Measurements from ENCODE around the gene ADAM30.

ADAM30 gene

GRCh38 chr1:119869995-119870394, 26.3 kb downstream of the ADAM30 start:
- no CpG with 5 or more reads among the region's 1 CpG for WGBS (ENCODE audit: extremely low coverage, insufficient coverage, low lambda C conversion rate)
- Histone ChIP-seq H3K4ac (ENCODE audit: low read depth, low read length) (no peak overlapping the region), H3K4me2 (ENCODE audit: low read length) (no peak overlapping the region), H3K27me3 (ENCODE audit: insufficient read depth, low read length, poor library complexity) (no peaks in the 10 kb centered on the region), H2BK5ac (ENCODE audit: low read length) (no peak overlapping the region), H3K4me3 (ENCODE audit: low read length) (no peak overlapping the region), H3K36me3 (ENCODE audit: control insufficient read depth, insufficient read depth, low read length) (no peaks in the 10 kb centered on the region), H3K56ac (ENCODE audit: low read length) (no peak overlapping the region), H3K27ac (ENCODE audit: low read depth, low read length) (no peak overlapping the region), H2BK120ac (ENCODE audit: low read depth, low read length) (no peak overlapping the region), H3K18ac (ENCODE audit: low read length) (no peak overlapping the region), H3K79me2 (ENCODE audit: control insufficient read depth, insufficient read depth, low read length) (no peaks in the 10 kb centered on the region), H3K4me1 (ENCODE audit: control insufficient read depth, low read depth, low read length) (no peaks in the 10 kb centered on the region), H3K23ac (ENCODE audit: low read length) (no peak overlapping the region), H3K79me1 (ENCODE audit: low read length) (no peaks in the 10 kb centered on the region), H2BK15ac (replicated peaks; ENCODE audit: low read depth) (no peak overlapping the region), H2AK5ac (ENCODE audit: low read length) (no peak overlapping the region), H4K8ac (ENCODE audit: low read depth, low read length) (no peak overlapping the region), H4K5ac (ENCODE audit: low read length) (no peak overlapping the region), H3K9ac (ENCODE audit: low read length) (no peak overlapping the region)
- peak; percentile 34 for DNase-seq

- H3K27ac ChIP-seq (ENCODE audit: low read depth, low read length): no peak overlapping the region
- no peaks in the 10 kb centered on the region for H3K79me2 ChIP-seq (ENCODE audit: control insufficient read depth, insufficient read depth, low read length)
- no peaks in the 10 kb centered on the region for H3K4me1 ChIP-seq (ENCODE audit: control insufficient read depth, low read depth, low read length)
- H2BK120ac ChIP-seq (ENCODE audit: low read depth, low read length): no peak overlapping the region
- no peak overlapping the region for H2BK5ac ChIP-seq (ENCODE audit: low read length)
- H4K5ac ChIP-seq (ENCODE audit: low read length): no peak overlapping the region
- H3K56ac ChIP-seq (ENCODE audit: low read length): no peak overlapping the region
- no peaks in the 10 kb centered on the region for H3K79me1 ChIP-seq (ENCODE audit: low read length)
- H2AK5ac ChIP-seq (ENCODE audit: low read length): no peak overlapping the region
- WGBS (ENCODE audit: extremely low coverage, insufficient coverage, low lambda C conversion rate): no CpG with 5 or more reads among the region's 2 CpGs
- no peak for DNase-seq
- H4K8ac ChIP-seq (ENCODE audit: low read depth, low read length): no peak overlapping the region
- H3K23ac ChIP-seq (ENCODE audit: low read length): no peak overlapping the region
- H3K4ac ChIP-seq (ENCODE audit: low read depth, low read length): no peak overlapping the region
- H3K36me3 ChIP-seq (ENCODE audit: control insufficient read depth, insufficient read depth, low read length): no peaks in the 10 kb centered on the region
- no peaks in the 10 kb centered on the region for H3K27me3 ChIP-seq (ENCODE audit: insufficient read depth, low read length, poor library complexity)
- no peak overlapping the region for H3K4me3 ChIP-seq (ENCODE audit: low read length)
- no peak overlapping the region for H3K18ac ChIP-seq (ENCODE audit: low read length)
- H3K4me2 ChIP-seq (ENCODE audit: low read length): no peak overlapping the region
- H3K9ac ChIP-seq (ENCODE audit: low read length): no peak overlapping the region
- H2BK15ac ChIP-seq (replicated peaks; ENCODE audit: low read depth): no peak overlapping the region
Measured at GRCh38 chr1:119868176-119868575, 28.1 kb downstream of the ADAM30 start.

- Histone ChIP-seq H3K79me1 (ENCODE audit: low read length) (no peaks in the 10 kb centered on the region), H2BK120ac (ENCODE audit: low read depth, low read length) (no peak overlapping the region), H3K27ac (ENCODE audit: low read depth, low read length) (no peak overlapping the region), H3K79me2 (ENCODE audit: control insufficient read depth, insufficient read depth, low read length) (no peaks in the 10 kb centered on the region), H3K18ac (ENCODE audit: low read length) (no peak overlapping the region), H3K27me3 (ENCODE audit: insufficient read depth, low read length, poor library complexity) (no peaks in the 10 kb centered on the region), H3K4me2 (ENCODE audit: low read length) (no peak overlapping the region), H3K23ac (ENCODE audit: low read length) (no peak overlapping the region), H2BK15ac (replicated peaks; ENCODE audit: low read depth) (no peak overlapping the region), H3K36me3 (ENCODE audit: control insufficient read depth, insufficient read depth, low read length) (no peaks in the 10 kb centered on the region), H3K56ac (ENCODE audit: low read length) (no peak overlapping the region), H2BK5ac (ENCODE audit: low read length) (no peak overlapping the region), H3K4ac (ENCODE audit: low read depth, low read length) (no peak overlapping the region), H3K9ac (ENCODE audit: low read length) (no peak overlapping the region), H3K4me1 (ENCODE audit: control insufficient read depth, low read depth, low read length) (no peaks in the 10 kb centered on the region), H4K5ac (ENCODE audit: low read length) (no peak overlapping the region), H2AK5ac (ENCODE audit: low read length) (no peak overlapping the region), H3K4me3 (ENCODE audit: low read length) (no peak overlapping the region), H4K8ac (ENCODE audit: low read depth, low read length) (no peak overlapping the region)
- no peak for DNase-seq
- WGBS (ENCODE audit: extremely low coverage, insufficient coverage, low lambda C conversion rate): no CpG with 5 or more reads among the region's 3 CpGs
Measured at GRCh38 chr1:119866451-119866850, 29.9 kb downstream of the ADAM30 start.

- WGBS (ENCODE audit: extremely low coverage, insufficient coverage, low lambda C conversion rate): no CpG with 5 or more reads among the region's 4 CpGs
- Histone ChIP-seq H3K23ac (ENCODE audit: low read length) (no peak overlapping the region), H3K4me3 (ENCODE audit: low read length) (no peak overlapping the region), H3K79me2 (ENCODE audit: control insufficient read depth, insufficient read depth, low read length) (no peaks in the 10 kb centered on the region), H2BK120ac (ENCODE audit: low read depth, low read length) (no peak overlapping the region), H2BK5ac (ENCODE audit: low read length) (no peak overlapping the region), H2BK15ac (replicated peaks; ENCODE audit: low read depth) (no peak overlapping the region), H3K56ac (ENCODE audit: low read length) (no peak overlapping the region), H3K18ac (ENCODE audit: low read length) (no peak overlapping the region), H3K27me3 (ENCODE audit: insufficient read depth, low read length, poor library complexity) (no peaks in the 10 kb centered on the region), H3K79me1 (ENCODE audit: low read length) (no peaks in the 10 kb centered on the region), H3K4me1 (ENCODE audit: control insufficient read depth, low read depth, low read length) (no peaks in the 10 kb centered on the region), H3K9ac (ENCODE audit: low read length) (no peak overlapping the region), H3K4me2 (ENCODE audit: low read length) (no peak overlapping the region), H4K5ac (ENCODE audit: low read length) (no peak overlapping the region), H4K8ac (ENCODE audit: low read depth, low read length) (no peak overlapping the region), H3K4ac (ENCODE audit: low read depth, low read length) (no peak overlapping the region), H2AK5ac (ENCODE audit: low read length) (no peak overlapping the region), H3K27ac (ENCODE audit: low read depth, low read length) (no peak overlapping the region), H3K36me3 (ENCODE audit: control insufficient read depth, insufficient read depth, low read length) (no peaks in the 10 kb centered on the region)
- DNase-seq: no peak
Measured at GRCh38 chr1:119865627-119866026, 30.7 kb downstream of the ADAM30 start.

- Histone ChIP-seq H2BK15ac (replicated peaks; ENCODE audit: low read depth) (no peak overlapping the region), H3K18ac (ENCODE audit: low read length) (no peak overlapping the region)
Measured at GRCh38 chr1:119862276-119862675, 34.0 kb downstream of the ADAM30 start.

GRCh38 chr1:119861547-119861946, 34.8 kb downstream of the ADAM30 start:
- peaks cover 2% of the 10 kb centered on the region for H3K4me1 ChIP-seq (ENCODE audit: control insufficient read depth, low read depth, low read length)
- H3K4me2 ChIP-seq (ENCODE audit: low read length): no peak overlapping the region
- no peaks in the 10 kb centered on the region for H3K36me3 ChIP-seq (ENCODE audit: control insufficient read depth, insufficient read depth, low read length)
- H3K18ac ChIP-seq (ENCODE audit: low read length): no peak overlapping the region
- no peak overlapping the region for H4K8ac ChIP-seq (ENCODE audit: low read depth, low read length)
- no peak for DNase-seq
- no peaks in the 10 kb centered on the region for H3K27me3 ChIP-seq (ENCODE audit: insufficient read depth, low read length, poor library complexity)
- no peaks in the 10 kb centered on the region for H3K79me1 ChIP-seq (ENCODE audit: low read length)
- no peak overlapping the region for H2BK120ac ChIP-seq (ENCODE audit: low read depth, low read length)
- no peak overlapping the region for H3K56ac ChIP-seq (ENCODE audit: low read length)
- H3K4ac ChIP-seq (ENCODE audit: low read depth, low read length): no peak overlapping the region
- no peak overlapping the region for H3K27ac ChIP-seq (ENCODE audit: low read depth, low read length)
- no peak overlapping the region for H3K23ac ChIP-seq (ENCODE audit: low read length)
- no peak overlapping the region for H2AK5ac ChIP-seq (ENCODE audit: low read length)
- H2BK15ac ChIP-seq (replicated peaks; ENCODE audit: low read depth): no peak overlapping the region
- no peak overlapping the region for H3K9ac ChIP-seq (ENCODE audit: low read length)
- no CpG with 5 or more reads among the region's 2 CpGs for WGBS (ENCODE audit: extremely low coverage, insufficient coverage, low lambda C conversion rate)
- no peak overlapping the region for H2BK5ac ChIP-seq (ENCODE audit: low read length)
- H4K5ac ChIP-seq (ENCODE audit: low read length): no peak overlapping the region
- no peak overlapping the region for H3K4me3 ChIP-seq (ENCODE audit: low read length)
- H3K79me2 ChIP-seq (ENCODE audit: control insufficient read depth, insufficient read depth, low read length): no peaks in the 10 kb centered on the region

More at GRCh38 chr1:119862276-119862675, 34.0 kb downstream of the ADAM30 start:
- Histone ChIP-seq H4K5ac (ENCODE audit: low read length) (no peak overlapping the region), H2AK5ac (ENCODE audit: low read length) (no peak overlapping the region), H3K9ac (ENCODE audit: low read length) (no peak overlapping the region), H3K79me1 (ENCODE audit: low read length) (no peaks in the 10 kb centered on the region), H2BK120ac (ENCODE audit: low read depth, low read length) (no peak overlapping the region), H3K4me1 (ENCODE audit: control insufficient read depth, low read depth, low read length) (peaks cover 2% of the 10 kb centered on the region), H4K8ac (ENCODE audit: low read depth, low read length) (no peak overlapping the region), H3K27me3 (ENCODE audit: insufficient read depth, low read length, poor library complexity) (no peaks in the 10 kb centered on the region), H3K56ac (ENCODE audit: low read length) (no peak overlapping the region), H3K23ac (ENCODE audit: low read length) (no peak overlapping the region), H3K27ac (ENCODE audit: low read depth, low read length) (no peak overlapping the region), H3K4me3 (ENCODE audit: low read length) (no peak overlapping the region), H3K79me2 (ENCODE audit: control insufficient read depth, insufficient read depth, low read length) (no peaks in the 10 kb centered on the region), H3K4me2 (ENCODE audit: low read length) (no peak overlapping the region), H3K36me3 (ENCODE audit: control insufficient read depth, insufficient read depth, low read length) (no peaks in the 10 kb centered on the region), H3K4ac (ENCODE audit: low read depth, low read length) (no peak overlapping the region), H2BK5ac (ENCODE audit: low read length) (no peak overlapping the region)
- DNase-seq: no peak
